ENCODE data around the gene PDCD2L.

GRCh38 chr19:34363094-34363493 lies 41.1 kb upstream of the PDCD2L start:
- no peak for TF ChIP-seq CTCF (IDR thresholded peaks at IDR 0.05; ENCODE audit: insufficient read depth, low read length, poor library complexity, severe bottlenecking)
- TF ChIP-seq EZH2phosphoT487 (conservative IDR thresholded peaks at IDR 0.05; ENCODE audit: low read length) = no peak
